ENCODE results near the gene XPNPEP3. TPM values are rescaled to one million over a fixed set of nuclear protein-coding genes. Genes with fewer than 3 reads are reported as not detected.

XPNPEP3 gene
- total and polyA plus RNA-seq, 2 of the 4 experiments (the other 2 are of a cell fraction): 9.3 to 10.9 TPM

DNA sequence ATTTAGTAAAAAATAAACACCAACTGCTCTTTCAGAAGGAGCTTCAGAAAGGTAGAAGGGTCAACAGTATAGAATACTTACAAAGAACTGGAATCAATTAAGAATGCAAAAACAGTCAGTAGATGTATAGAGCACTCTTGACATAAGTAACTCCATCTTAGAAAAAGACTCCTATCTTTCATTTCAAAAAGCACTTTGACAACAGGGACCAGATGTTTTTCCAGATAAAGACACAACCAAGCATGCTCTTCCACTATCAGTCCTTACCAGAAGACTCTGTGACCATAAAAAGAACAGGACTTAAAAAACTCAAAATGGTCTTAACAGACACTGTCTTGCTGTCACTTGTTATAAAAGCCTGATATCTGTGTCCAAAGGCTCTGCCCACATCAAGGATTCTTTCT, 43.0 kb upstream of the XPNPEP3 start:
- H2AK9ac ChIP-seq (replicated peaks; ENCODE audit: low read depth, low read length, poor library complexity): no peak overlapping the region
- dilution Hi-C loops (cut with HindIII; ENCODE audit: low sequenced_read_pairs, unreplicated experiment): no loop called here
- in situ Hi-C loops (cut with MboI; ENCODE audit: low sequenced_read_pairs): no loop called here
- H3K4me3 ChIP-seq (ENCODE audit: insufficient read depth, low read depth, low read length): no peak overlapping the region
- H3K14ac ChIP-seq (replicated peaks; ENCODE audit: low read depth, low read length): no peak overlapping the region
- intact Hi-C loops (cut with micrococcal nuclease): no loop called here
- H3K4ac ChIP-seq (ENCODE audit: low read depth, low read length): no peak overlapping the region
- H2AFZ ChIP-seq (replicated peaks; ENCODE audit: low read length, poor library complexity): no peak overlapping the region
- no peak overlapping the region for H2BK15ac ChIP-seq (ENCODE audit: low read depth, low read length)
- no peaks in the 10 kb centered on the region; the same call in 1 of the 2 replicates for H4K20me1 ChIP-seq (ENCODE audit: insufficient read depth, low read length)
- H2BK5ac ChIP-seq (ENCODE audit: low read depth, low read length, poor library complexity, severe bottlenecking): no peak overlapping the region
- peaks cover 9% of the 10 kb centered on the region for H3K9me1 ChIP-seq (ENCODE audit: insufficient read depth, low read length)
- ChIA-PET CTCF (no interaction called here), POLR2A (ENCODE audit: unreplicated experiment) (no interaction called here)
- H3K18ac ChIP-seq (ENCODE audit: low read depth, low read length): no peak overlapping the region
- H3K4me1 ChIP-seq (ENCODE audit: control insufficient read depth, insufficient read depth, low read length): peaks cover 2% of the 10 kb centered on the region; the same call in 1 of the 2 replicates
- H3K9me3 ChIP-seq (ENCODE audit: control insufficient read depth, insufficient read depth, low read length): no peaks in the 10 kb centered on the region
- TF ChIP-seq, protein P1, sequence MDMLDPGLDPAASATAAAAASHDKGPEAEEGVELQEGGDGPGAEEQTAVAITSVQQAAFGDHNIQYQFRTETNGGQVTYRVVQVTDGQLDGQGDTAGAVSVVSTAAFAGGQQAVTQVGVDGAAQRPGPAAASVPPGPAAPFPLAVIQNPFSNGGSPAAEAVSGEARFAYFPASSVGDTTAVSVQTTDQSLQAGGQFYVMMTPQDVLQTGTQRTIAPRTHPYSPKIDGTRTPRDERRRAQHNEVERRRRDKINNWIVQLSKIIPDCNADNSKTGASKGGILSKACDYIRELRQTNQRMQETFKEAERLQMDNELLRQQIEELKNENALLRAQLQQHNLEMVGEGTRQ (IDR thresholded peaks at IDR 0.05; ENCODE audit: low read depth, low read length): no peak
- TF ChIP-seq CEBPB (IDR thresholded peaks at IDR 0.05; ENCODE audit: low read depth, low read length) (no peak), POLR2A (IDR thresholded peaks at IDR 0.05; ENCODE audit: low read depth, low read length) (no peak), MXI1 (IDR thresholded peaks at IDR 0.05; ENCODE audit: borderline replicate concordance, low read depth, low read length) (no peak), BHLHE40 (IDR thresholded peaks at IDR 0.05; ENCODE audit: low read depth, low read length) (no peak), SMC3 (IDR thresholded peaks at IDR 0.05; ENCODE audit: low read depth, low read length) (no peak), CHD1 (IDR thresholded peaks at IDR 0.05; ENCODE audit: low read depth, low read length) (no peak), FOS (IDR thresholded peaks at IDR 0.05; ENCODE audit: low read depth, low read length) (no peak), NFE2L2 (IDR thresholded peaks at IDR 0.05; ENCODE audit: low read depth, low read length) (no peak), RAD21 (IDR thresholded peaks at IDR 0.05; ENCODE audit: low read length) (no peak), RFX5 (IDR thresholded peaks at IDR 0.05; ENCODE audit: low read depth, low read length) (no peak), RCOR1 (IDR thresholded peaks at IDR 0.05; ENCODE audit: insufficient replicate concordance, low read length) (no peak), MAFK (IDR thresholded peaks at IDR 0.05; ENCODE audit: low read depth, low read length) (no peak), MAZ (IDR thresholded peaks at IDR 0.05; ENCODE audit: borderline replicate concordance, low read depth, low read length) (no peak)
- TF ChIP-seq, protein P2, sequence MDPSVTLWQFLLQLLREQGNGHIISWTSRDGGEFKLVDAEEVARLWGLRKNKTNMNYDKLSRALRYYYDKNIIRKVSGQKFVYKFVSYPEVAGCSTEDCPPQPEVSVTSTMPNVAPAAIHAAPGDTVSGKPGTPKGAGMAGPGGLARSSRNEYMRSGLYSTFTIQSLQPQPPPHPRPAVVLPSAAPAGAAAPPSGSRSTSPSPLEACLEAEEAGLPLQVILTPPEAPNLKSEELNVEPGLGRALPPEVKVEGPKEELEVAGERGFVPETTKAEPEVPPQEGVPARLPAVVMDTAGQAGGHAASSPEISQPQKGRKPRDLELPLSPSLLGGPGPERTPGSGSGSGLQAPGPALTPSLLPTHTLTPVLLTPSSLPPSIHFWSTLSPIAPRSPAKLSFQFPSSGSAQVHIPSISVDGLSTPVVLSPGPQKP (IDR thresholded peaks at IDR 0.05; ENCODE audit: borderline replicate concordance, low read depth, low read length): no peak
- TF ChIP-seq, protein P3, sequence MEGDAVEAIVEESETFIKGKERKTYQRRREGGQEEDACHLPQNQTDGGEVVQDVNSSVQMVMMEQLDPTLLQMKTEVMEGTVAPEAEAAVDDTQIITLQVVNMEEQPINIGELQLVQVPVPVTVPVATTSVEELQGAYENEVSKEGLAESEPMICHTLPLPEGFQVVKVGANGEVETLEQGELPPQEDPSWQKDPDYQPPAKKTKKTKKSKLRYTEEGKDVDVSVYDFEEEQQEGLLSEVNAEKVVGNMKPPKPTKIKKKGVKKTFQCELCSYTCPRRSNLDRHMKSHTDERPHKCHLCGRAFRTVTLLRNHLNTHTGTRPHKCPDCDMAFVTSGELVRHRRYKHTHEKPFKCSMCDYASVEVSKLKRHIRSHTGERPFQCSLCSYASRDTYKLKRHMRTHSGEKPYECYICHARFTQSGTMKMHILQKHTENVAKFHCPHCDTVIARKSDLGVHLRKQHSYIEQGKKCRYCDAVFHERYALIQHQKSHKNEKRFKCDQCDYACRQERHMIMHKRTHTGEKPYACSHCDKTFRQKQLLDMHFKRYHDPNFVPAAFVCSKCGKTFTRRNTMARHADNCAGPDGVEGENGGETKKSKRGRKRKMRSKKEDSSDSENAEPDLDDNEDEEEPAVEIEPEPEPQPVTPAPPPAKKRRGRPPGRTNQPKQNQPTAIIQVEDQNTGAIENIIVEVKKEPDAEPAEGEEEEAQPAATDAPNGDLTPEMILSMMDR (conservative IDR thresholded peaks at IDR 0.05; ENCODE audit: low read depth, low read length): no peak
- H2BK120ac ChIP-seq (ENCODE audit: low read depth, low read length): no peak overlapping the region
- no peak overlapping the region for H4K8ac ChIP-seq (ENCODE audit: low read depth in 2 of 2, low read length in 2 of 2)
- no peak for ATAC-seq (ENCODE audit: low read depth)
- no peak for DNase-seq
- H2BK20ac ChIP-seq (ENCODE audit: low read depth, low read length): no peak overlapping the region
- H3K56ac ChIP-seq (ENCODE audit: extremely low read depth, insufficient read depth, low read length): no peak overlapping the region
- H4K5ac ChIP-seq (ENCODE audit: low read depth, low read length): no peak overlapping the region
- no peak overlapping the region for H3K4me2 ChIP-seq (ENCODE audit: low read depth, low read length)
- H3K79me1 ChIP-seq (ENCODE audit: low read depth in 1 of 2, low read length in 2 of 2): peaks cover 55 to 61% of the 10 kb centered on the region in 2 experiments
- H3K23ac ChIP-seq (ENCODE audit: low read depth, low read length): no peak overlapping the region
- H3K27me3 ChIP-seq (ENCODE audit: control insufficient read depth, insufficient read depth, low read length): no peaks in the 10 kb centered on the region
- BruUV-seq (replicated peaks): no TSS peak
- no peak overlapping the region for H2AK5ac ChIP-seq (ENCODE audit: low read depth, low read length)
- H3K9ac ChIP-seq (ENCODE audit: low read depth, low read length): no peak overlapping the region
- H3K27ac ChIP-seq (ENCODE audit: insufficient read depth, low read length): no peak overlapping the region
- no peak overlapping the region for H4K91ac ChIP-seq (ENCODE audit: insufficient read depth, low read depth, low read length)
- no peaks in the 10 kb centered on the region for H3K36me3 ChIP-seq (ENCODE audit: control insufficient read depth, insufficient read depth, low read length)
